ENCODE data around the gene GABRG3.

DNA sequence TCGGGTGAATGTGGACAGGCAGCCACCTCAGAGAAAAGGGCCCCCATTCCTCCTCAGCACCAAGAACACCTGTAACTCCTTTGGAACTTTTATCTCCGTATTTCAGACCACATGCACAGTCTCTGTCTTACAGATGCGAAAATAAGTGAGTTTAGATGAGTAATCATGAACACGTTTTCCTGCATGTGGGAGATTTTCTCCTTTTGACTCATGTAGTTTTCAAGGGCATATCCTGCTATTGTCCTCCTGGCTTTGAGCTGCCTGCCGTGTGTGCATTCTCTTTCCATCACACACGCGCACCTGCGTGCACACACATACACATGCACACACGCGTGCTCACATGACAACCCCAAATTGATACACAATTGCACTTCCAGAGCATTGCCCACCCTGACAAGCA, 239.2 kb downstream of the GABRG3 start:
- TF ChIP-seq, protein P1, sequence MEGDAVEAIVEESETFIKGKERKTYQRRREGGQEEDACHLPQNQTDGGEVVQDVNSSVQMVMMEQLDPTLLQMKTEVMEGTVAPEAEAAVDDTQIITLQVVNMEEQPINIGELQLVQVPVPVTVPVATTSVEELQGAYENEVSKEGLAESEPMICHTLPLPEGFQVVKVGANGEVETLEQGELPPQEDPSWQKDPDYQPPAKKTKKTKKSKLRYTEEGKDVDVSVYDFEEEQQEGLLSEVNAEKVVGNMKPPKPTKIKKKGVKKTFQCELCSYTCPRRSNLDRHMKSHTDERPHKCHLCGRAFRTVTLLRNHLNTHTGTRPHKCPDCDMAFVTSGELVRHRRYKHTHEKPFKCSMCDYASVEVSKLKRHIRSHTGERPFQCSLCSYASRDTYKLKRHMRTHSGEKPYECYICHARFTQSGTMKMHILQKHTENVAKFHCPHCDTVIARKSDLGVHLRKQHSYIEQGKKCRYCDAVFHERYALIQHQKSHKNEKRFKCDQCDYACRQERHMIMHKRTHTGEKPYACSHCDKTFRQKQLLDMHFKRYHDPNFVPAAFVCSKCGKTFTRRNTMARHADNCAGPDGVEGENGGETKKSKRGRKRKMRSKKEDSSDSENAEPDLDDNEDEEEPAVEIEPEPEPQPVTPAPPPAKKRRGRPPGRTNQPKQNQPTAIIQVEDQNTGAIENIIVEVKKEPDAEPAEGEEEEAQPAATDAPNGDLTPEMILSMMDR (IDR thresholded peaks at IDR 0.05; ENCODE audit: insufficient read depth, low read length, poor library complexity, severe bottlenecking): no peak
- no peak for TF ChIP-seq EZH2phosphoT487 (conservative IDR thresholded peaks at IDR 0.05; ENCODE audit: low read length)
